Keratinocyte (primary cell): Measurements from ENCODE around the gene TET1.

Source experiments
- CTCF ChIP-seq, 3 experiments: IDR thresholded peaks in 1 of 3; conservative IDR thresholded peaks in 1 of 3; optimal IDR thresholded peaks in 1 of 3; 2 replicates in 2 of 3; 3 replicates in 1 of 3; pipeline versions ENCODE3 to v1.5.1; 2011; ENCODE audit warnings: low read length in 3 of 3, mild to moderate bottlenecking in 3 of 3, moderate library complexity in 2 of 3, control low read depth in 1 of 3, inconsistent platforms in 1 of 3; ENCODE audit not compliant: insufficient read depth in 2 of 3; ENCODE audit errors: extremely low read depth in 1 of 3
- EZH2 ChIP-seq: IDR thresholded peaks from one replicate; pipeline ENCODE4 v1.6.1; 2012; ENCODE audit warnings: inconsistent platforms, mild to moderate bottlenecking, low read length, moderate library complexity

- no peak for TF ChIP-seq CTCF (optimal IDR thresholded peaks at IDR 0.05 in 1 of 3, IDR thresholded peaks at IDR 0.05 in 1 of 3, conservative IDR thresholded peaks at IDR 0.05 in 1 of 3; ENCODE audit: extremely low read depth in 1 of 3, insufficient read depth in 2 of 3, low read length in 3 of 3)
- TF ChIP-seq EZH2: no peak
Measured at GRCh38 chr10:68727146-68727545, 167.0 kb downstream of the TET1 start.
